ENCODE results near the gene PHB1.

- TF ChIP-seq CTCF (IDR thresholded peaks at IDR 0.05): no peak
- TF ChIP-seq POLR2A (IDR thresholded peaks at IDR 0.05): no peak
- no peak for TF ChIP-seq POLR2AphosphoS5 (IDR thresholded peaks at IDR 0.05)
Observed at GRCh38 chr17:49358641-49359247, 55.9 kb downstream of the PHB1 start.
